Small intestine (tissue), 7 donors: Measurements from ENCODE around the gene FN3KRP. TPM values are rescaled to one million over a fixed set of nuclear protein-coding genes. Genes with fewer than 3 reads are reported as not detected.

Experiments
- DNase-seq, 2 donors: peaks; one replicate each; pipeline versions ENCODE4 v3.0.0 to v3.0.0-alpha.2; 2013
- FAIRE-seq: peaks from 2 replicates; lab custom pipeline; 2012; peaks lifted over from hg19 to GRCh38; lab: Jason Lieb, UNC
- H3K27ac ChIP-seq, 3 donors: one replicate each; pipeline ENCODE4 v1.5.1; 2013; ENCODE audit warnings: low read length in 2 of 3, mild to moderate bottlenecking in 2 of 3, control low read depth in 1 of 3, inconsistent platforms in 1 of 3, low read depth in 1 of 3, moderate library complexity in 1 of 3
- H3K27me3 ChIP-seq, 3 donors: one replicate each; pipeline ENCODE4 v1.6.1; 2013; ENCODE audit warnings: low read length in 3 of 3, inconsistent platforms in 1 of 3; ENCODE audit not compliant: control insufficient read depth in 3 of 3, insufficient read depth in 3 of 3
- H3K36me3 ChIP-seq, 3 donors: one replicate each; pipeline ENCODE4 v1.6.1; 2013; ENCODE audit warnings: low read length in 3 of 3, inconsistent platforms in 1 of 3, low read depth in 1 of 3, mild to moderate bottlenecking in 1 of 3, moderate library complexity in 1 of 3; ENCODE audit not compliant: control insufficient read depth in 3 of 3, insufficient read depth in 2 of 3
- H3K4me1 ChIP-seq, 3 donors: one replicate each; pipeline ENCODE4 v1.6.1; 2013; ENCODE audit warnings: low read length in 2 of 3, inconsistent platforms in 1 of 3, low read depth in 1 of 3, mild to moderate bottlenecking in 1 of 3, moderate library complexity in 1 of 3; ENCODE audit not compliant: control insufficient read depth in 3 of 3, insufficient read depth in 2 of 3
- H3K4me3 ChIP-seq, 3 donors: one replicate each; pipeline ENCODE4 v1.5.1; 2013; ENCODE audit warnings: low read length in 3 of 3, control low read depth in 1 of 3, inconsistent platforms in 1 of 3, low read depth in 1 of 3, mild to moderate bottlenecking in 1 of 3, moderate library complexity in 1 of 3
- H3K9me3 ChIP-seq, 2 donors: one replicate each; pipeline ENCODE4 v1.6.1; 2013; ENCODE audit warnings: low read depth in 1 of 2, low read length in 1 of 2; ENCODE audit not compliant: control insufficient read depth in 2 of 2, insufficient read depth in 1 of 2
- WGBS, 3 donors: extraction: QIAGEN DNeasy Blood & Tissue Kit; methylation state at CpG; one replicate each; pipeline ENCODE4 v1.1.7; 2013; 5-methylcytosine and 5-hydroxymethylcytosine counted together
- polyA plus RNA-seq, 4 donors: library from polyadenylated mRNA; stranded (reverse) in 3 of 4; unstranded in 1 of 4; fragments of 200-250 nt in 3 of 4; fragments of 120-200 nt in 1 of 4; gene quantifications; one replicate each; pipeline versions ENCODE4 v1.2.1 to v1.2.3, GENCODE V29; 2013
- donor health status: healthy with polysubstance abuse.
- donor health status: control.
- donor health status: control.
- donor health status: Bipolar disorder and iron deficiency.
- donor health status: healthy.

FN3KRP gene
- polyA plus RNA-seq, 4 donors, result 20.3 to 50.0 (median 26.5) TPM

GRCh38 chr17:82698065-82698973 is 18.2 kb upstream of the FN3KRP start, which contains the start of gene RAB40B:
TSS of gene RAB40B (minus strand) at chr17:82698698. CDS start at chr17:82698596, 102 bp downstream.
- Histone ChIP-seq H3K27me3 (peaks cover 0 to 2% (median 0%) of the 10 kb centered on the region in 3 donors), H3K36me3 (peaks cover 0 to 11% (median 0%) of the 10 kb centered on the region in 3 donors), H3K27ac (peak within 1 kb of the TSS; percentile 28 to 57 (median 53)), H3K4me3 (peak within 1 kb of the TSS; percentile 57 to 83 (median 67)), H3K9me3 (peaks cover 0 to 20% of the 10 kb centered on the region in 2 donors), H3K4me1 (peaks cover 0 to 26% (median 3%) of the 10 kb centered on the region in 3 donors)
- WGBS, 3 donors, result 0 to 1% (median 1%) methylated on average over 32 to 112 of the region's 112 CpGs
- peak; percentile 98 to 99 for DNase-seq
- FAIRE-seq, result no peak

DNA sequence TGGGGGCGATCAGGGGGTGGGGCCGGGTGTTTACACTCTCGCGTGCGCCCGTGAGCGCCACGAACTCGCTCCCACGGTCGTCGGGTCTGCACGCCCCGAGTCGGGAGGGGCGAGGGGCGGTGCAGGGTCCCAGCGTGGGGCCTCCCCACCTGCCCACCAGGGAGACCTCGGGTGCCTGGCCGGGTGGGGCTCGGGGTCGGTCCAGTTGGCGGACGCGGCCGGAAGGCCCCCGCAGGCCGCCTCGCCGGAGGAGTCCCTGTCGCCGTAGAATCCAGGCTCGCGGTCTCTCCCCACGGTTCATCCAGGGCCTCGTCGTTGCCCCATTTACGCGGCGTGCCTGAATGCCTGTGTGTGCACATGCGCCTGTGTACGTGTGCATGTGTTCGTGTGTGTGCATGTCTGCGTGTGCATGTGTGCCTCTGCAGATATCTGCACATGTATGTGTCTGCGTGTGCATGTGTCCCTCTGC is 17.5 kb upstream of the FN3KRP start:
- FAIRE-seq (no peak), DNase-seq (no peak)
- Histone ChIP-seq H3K9me3 (peaks cover 0 to 20% of the 10 kb centered on the region in 2 donors), H3K4me3 (peak overlapping the region; percentile 52 to 56 (median 54)), H3K4me1 (peaks cover 0 to 32% (median 3%) of the 10 kb centered on the region in 3 donors), H3K27ac (peak overlapping the region; percentile 28 to 53 (median 49)), H3K27me3 (peaks cover 0 to 2% (median 0%) of the 10 kb centered on the region in 3 donors), H3K36me3 (peaks cover 0 to 11% (median 0%) of the 10 kb centered on the region in 3 donors)
- WGBS, 3 donors, result 2 to 7% (median 6%) methylated on average over 32 to 45 of the region's 45 CpGs

DNA sequence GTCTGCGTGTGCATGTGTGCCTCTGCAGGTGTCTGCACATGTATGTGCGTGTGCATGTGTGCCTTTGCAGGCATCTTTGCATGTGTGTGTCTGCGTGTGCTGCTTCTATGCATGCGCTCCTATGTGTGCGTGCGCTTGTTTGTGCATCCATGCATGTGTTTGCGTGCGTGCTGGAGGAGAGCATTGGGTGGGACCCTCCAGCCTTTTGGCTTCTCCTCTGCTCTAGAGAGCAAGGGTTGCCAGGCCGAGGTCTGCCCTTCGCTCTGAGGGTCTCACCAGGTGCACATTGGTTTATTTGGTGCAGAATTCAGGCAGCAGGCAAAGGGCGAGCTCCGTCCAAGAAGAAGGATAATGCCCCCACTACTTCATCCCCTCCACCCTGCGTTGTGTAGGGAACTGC is 17.0 kb upstream of the FN3KRP start:
- no peak for DNase-seq

GRCh38 chr17:82702231-82702927 is 14.1 kb upstream of the FN3KRP start:
- no peaks in the 10 kb centered on the region for H3K27me3 ChIP-seq
- no peaks in the 10 kb centered on the region for H3K36me3 ChIP-seq
- no peak for FAIRE-seq
- H3K27ac ChIP-seq, result peak overlapping the region; percentile 61 to 74 (median 65)
- peak overlapping the region in 1 of 3 donors; percentile 18 for H3K4me3 ChIP-seq
- peaks cover 0 to 38% (median 3%) of the 10 kb centered on the region in 3 donors for H3K4me1 ChIP-seq
- 19 to 48% (median 44%) methylated on average over 17 to 20 of the region's 20 CpGs for WGBS, 3 donors
- no peaks in the 10 kb centered on the region for H3K9me3 ChIP-seq
- DNase-seq, result peak; percentile 53 to 76

More for the DNA sequence above, 17.0 kb upstream of the FN3KRP start:
- 76 to 83% (median 78%) methylated on average over 13 of the region's 13 CpGs for WGBS, 3 donors
- Histone ChIP-seq H3K4me3 (peak overlapping the region in 1 of 3 donors; percentile 54), H3K27ac (no peak overlapping the region), H3K9me3 (peaks cover 0 to 15% of the 10 kb centered on the region in 2 donors), H3K27me3 (peaks cover 0 to 2% (median 0%) of the 10 kb centered on the region in 3 donors), H3K4me1 (peaks cover 0 to 37% (median 3%) of the 10 kb centered on the region in 3 donors), H3K36me3 (peaks cover 0 to 8% (median 0%) of the 10 kb centered on the region in 3 donors)
- FAIRE-seq, result no peak

DNA sequence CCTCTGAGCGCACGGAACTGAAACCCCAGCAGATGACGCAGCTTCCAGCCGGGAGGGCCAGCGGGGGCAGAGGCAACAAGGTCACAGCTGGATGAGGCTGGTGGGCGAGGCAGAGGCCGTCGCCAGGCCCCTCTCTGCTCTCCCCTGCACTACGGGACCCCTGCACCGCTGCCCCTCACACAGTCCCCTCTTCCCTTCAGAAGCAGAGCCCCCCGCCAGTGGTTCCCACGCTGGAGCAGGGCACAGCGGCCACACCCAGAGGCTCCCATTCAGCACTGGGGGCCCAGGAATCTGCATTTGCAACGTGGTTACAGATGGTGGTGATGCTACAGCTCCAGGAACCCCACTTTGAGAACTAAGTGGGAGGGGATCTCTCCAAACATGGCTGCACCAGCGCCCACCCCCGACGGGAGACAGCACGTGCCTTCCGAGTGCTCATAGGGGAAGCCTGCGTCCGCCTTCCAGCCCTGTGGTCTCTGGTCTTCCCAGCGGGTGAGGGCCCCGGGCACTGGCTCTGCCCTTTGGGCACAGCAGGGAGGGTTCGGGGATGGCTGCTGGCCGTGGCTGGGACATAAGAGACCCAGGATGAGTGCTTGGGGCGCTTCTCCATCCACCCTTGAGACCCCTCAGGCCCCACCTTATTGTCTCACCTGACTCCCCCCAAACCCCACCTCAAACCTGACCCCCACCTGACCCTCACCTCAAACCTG is 13.3 kb upstream of the FN3KRP start:
- no peaks in the 10 kb centered on the region for H3K27me3 ChIP-seq
- peaks cover 0 to 34% (median 3%) of the 10 kb centered on the region in 3 donors for H3K4me1 ChIP-seq
- H3K9me3 ChIP-seq, result no peaks in the 10 kb centered on the region
- peak overlapping the region; percentile 61 to 74 (median 65) for H3K27ac ChIP-seq
- FAIRE-seq (no peak), DNase-seq (no peak)
- peak overlapping the region in 1 of 3 donors; percentile 34 for H3K4me3 ChIP-seq
- 76 to 78% (median 78%) methylated on average over 22 to 26 of the region's 26 CpGs for WGBS, 3 donors
- H3K36me3 ChIP-seq, result no peaks in the 10 kb centered on the region

GRCh38 chr17:82703935-82704865 is 12.3 kb upstream of the FN3KRP start:
- peaks cover 0 to 34% (median 3%) of the 10 kb centered on the region in 3 donors for H3K4me1 ChIP-seq
- DNase-seq (peak; percentile 92 to 97), FAIRE-seq (no peak)
- H3K9me3 ChIP-seq, result no peaks in the 10 kb centered on the region
- no peaks in the 10 kb centered on the region for H3K36me3 ChIP-seq
- peak overlapping the region in 2 of 3 donors; percentile 22 to 34 for H3K4me3 ChIP-seq
- peak overlapping the region; percentile 74 to 89 (median 89) for H3K27ac ChIP-seq
- H3K27me3 ChIP-seq, result no peaks in the 10 kb centered on the region
- 14 to 56% (median 45%) methylated on average over 38 of the region's 38 CpGs for WGBS, 3 donors

GRCh38 chr17:82704886-82705285 is 11.6 kb upstream of the FN3KRP start:
- no peak overlapping the region for H3K4me3 ChIP-seq
- no peaks in the 10 kb centered on the region for H3K36me3 ChIP-seq
- H3K27me3 ChIP-seq, result no peaks in the 10 kb centered on the region
- H3K4me1 ChIP-seq, result peaks cover 0 to 34% (median 3%) of the 10 kb centered on the region in 3 donors
- DNase-seq, result no peak
- H3K9me3 ChIP-seq, result no peaks in the 10 kb centered on the region
- 57 to 78% (median 76%) methylated on average over 13 of the region's 13 CpGs for WGBS, 3 donors
- H3K27ac ChIP-seq, result peak overlapping the region in 2 of 3 donors; percentile 69 to 89
- FAIRE-seq, result no peak
